CD4-positive, alpha-beta T cell (primary cell): ENCODE measurements around the gene CLDN11. TPM values are rescaled to one million over a fixed set of nuclear protein-coding genes. Genes with fewer than 3 reads are reported as not detected.

Experiments used
- ATAC-seq: fragments of 200-7000 bp; cut with Tn5 transposase; one replicate; pipeline ENCODE4 v1.10.0; 2022; ENCODE audit warnings: mild to moderate bottlenecking; ENCODE audit not compliant: poor library complexity
- CTCF ChIA-PET: fragments of 350-600 bp; sonication (Branson Sonifier 250); formaldehyde crosslinking; loops from one replicate; lab custom pipeline; 2021; ENCODE audit warnings: antibody characterized with exemption, inconsistent platforms; lab: Charles Lee
- POLR2A ChIA-PET: fragments of 350-600 bp; sonication (Branson Sonifier 250); formaldehyde crosslinking; loops from one replicate; lab custom pipeline; 2021; ENCODE audit warnings: antibody characterized with exemption, inconsistent platforms; lab: Charles Lee
- DNase-seq, 14 experiments: peaks; one replicate each; pipeline ENCODE4 v3.0.0-alpha.2; 2013 to 2020; ENCODE audit warnings: mixed read lengths in 2 of 14
- H3K27ac ChIP-seq, 2 donors: one replicate each; pipeline versions ENCODE4 v1.5.1 to v1.7.0; 2013; ENCODE audit warnings: low read length in 2 of 2, low read depth in 1 of 2, mild to moderate bottlenecking in 1 of 2
- H3K27me3 ChIP-seq, 2 experiments: 1 replicate in 1 of 2; 2 replicates in 1 of 2; pipeline versions ENCODE4 v1.6.1 to v1.7.0; 2013; ENCODE audit warnings: low read length in 2 of 2, control low read depth in 1 of 2, mild to moderate bottlenecking in 1 of 2, moderate library complexity in 1 of 2; ENCODE audit not compliant: insufficient read depth in 2 of 2, control insufficient read depth in 1 of 2
- H3K36me3 ChIP-seq: one replicate; pipeline ENCODE4 v1.6.1; 2013; ENCODE audit warnings: low read length, control low read depth; ENCODE audit not compliant: insufficient read depth
- H3K4me1 ChIP-seq: one replicate; pipeline ENCODE4 v1.6.1; 2013; ENCODE audit warnings: low read length, control low read depth; ENCODE audit not compliant: insufficient read depth
- H3K4me3 ChIP-seq: one replicate; pipeline ENCODE4 v1.5.1; 2013; ENCODE audit warnings: mild to moderate bottlenecking, low read length, moderate library complexity
- H3K9me3 ChIP-seq, 2 experiments: 1 replicate in 1 of 2; 2 replicates in 1 of 2; pipeline versions ENCODE4 v1.6.1 to v1.7.0; 2013; ENCODE audit warnings: low read length in 2 of 2, mild to moderate bottlenecking in 2 of 2, control low read depth in 1 of 2, moderate library complexity in 1 of 2; ENCODE audit not compliant: control insufficient read depth in 1 of 2, insufficient read depth in 1 of 2
- H3K27ac Mint-ChIP-seq: one replicate; pipeline ENCODE4 v1.8.0; 2020; ENCODE audit warnings: mixed read lengths
- H3K27me3 Mint-ChIP-seq: one replicate; pipeline ENCODE4 v1.8.0; 2021; ENCODE audit warnings: mixed read lengths
- H3K36me3 Mint-ChIP-seq: one replicate; pipeline ENCODE4 v1.8.0; 2021; ENCODE audit warnings: low read depth, mixed read lengths
- H3K4me1 Mint-ChIP-seq: one replicate; pipeline ENCODE4 v1.8.0; 2021; ENCODE audit warnings: low read depth, mixed read lengths
- H3K4me3 Mint-ChIP-seq: one replicate; pipeline ENCODE4 v1.8.0; 2020; ENCODE audit warnings: mild to moderate bottlenecking, mixed read lengths
- H3K9me3 Mint-ChIP-seq: one replicate; pipeline ENCODE4 v1.8.0; 2020; ENCODE audit warnings: mixed read lengths
- intact Hi-C, 2 experiments: fragments of 100-400 bp; cut with DNase I in 1 of 2; cut with micrococcal nuclease in 1 of 2; formaldehyde crosslinking; loops; one replicate each; pipeline versions ENCODE4 v1.15.1 to v1.9.0; 2023 to 2025; cut with DNase I, micrococcal nuclease
- polyA plus RNA-seq, 2 donors: library from polyadenylated mRNA; unstranded; fragments of 120-200 nt; gene quantifications; one replicate each; pipeline ENCODE4 v1.2.1, GENCODE V29; 2013
- total RNA-seq, 174 experiments: library from RNA in 2 of 174; stranded (reverse) in 2 of 174; gene quantifications; one replicate each; pipeline ENCODE4 v1.2.3 and lab custom pipeline; 2021 to 2026
- TF ChIP-seq, protein P1 (sequence below): fragments of 200-600 bp; IDR thresholded peaks from one replicate; pipeline ENCODE4 v1.8.0; 2022; ENCODE audit warnings: antibody characterized with exemption, mild to moderate bottlenecking

Gene CLDN11
- not detected for total RNA-seq
- 0.09 TPM for polyA plus RNA-seq (2013, experiment 1 of 2)
- polyA plus RNA-seq (2013, experiment 2 of 2) = 0.14 TPM
- 0 to 0.85 (median 0.01) reads per million in 172 experiments for total RNA-seq (lab: John Stamatoyannopoulos, UW)

DNA sequence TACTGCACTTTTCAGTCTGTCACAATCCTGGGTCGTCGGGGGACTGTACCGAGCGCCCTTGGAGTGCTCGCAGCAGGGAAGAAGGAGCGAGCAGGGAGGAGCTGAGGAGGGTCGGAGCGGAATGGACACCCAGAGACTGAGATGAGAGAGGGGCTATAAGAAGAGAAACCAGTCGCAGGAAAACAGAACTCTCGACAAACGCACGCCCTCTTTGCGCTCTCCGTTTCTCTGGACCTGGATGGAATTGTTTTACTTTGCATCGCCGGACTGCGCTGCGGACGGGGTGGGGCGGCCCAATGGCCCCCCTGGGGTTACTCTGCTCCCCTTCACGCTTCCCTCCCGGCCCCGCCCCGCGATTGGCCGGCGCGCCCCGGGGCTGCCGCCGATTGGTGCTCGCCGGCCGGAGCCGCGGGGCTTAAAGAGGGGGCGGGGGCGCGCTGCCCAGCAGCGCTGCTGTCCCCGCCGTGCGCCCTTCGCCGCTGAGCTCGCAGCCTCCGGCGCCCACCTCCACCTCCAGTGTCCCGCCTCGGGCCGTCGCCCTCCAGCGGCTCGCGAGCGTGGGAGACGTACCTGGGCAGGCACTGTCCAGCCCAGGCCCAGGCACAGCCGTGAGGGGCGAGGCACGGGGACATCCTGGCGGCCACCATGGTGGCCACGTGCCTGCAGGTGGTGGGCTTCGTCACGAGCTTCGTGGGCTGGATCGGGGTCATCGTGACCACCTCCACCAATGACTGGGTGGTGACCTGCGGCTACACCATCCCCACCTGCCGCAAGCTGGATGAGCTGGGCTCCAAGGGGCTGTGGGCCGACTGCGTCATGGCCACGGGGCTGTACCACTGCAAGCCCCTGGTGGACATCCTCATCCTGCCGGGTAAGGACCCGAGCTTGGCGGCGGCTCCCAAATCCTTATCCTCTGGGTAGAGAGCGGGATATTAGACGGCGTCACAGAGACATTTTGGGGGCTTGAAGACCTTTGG is at the start of gene CLDN11:
Gene CLDN11 (plus strand): TSS at position 447 of the 977 bp plus-strand sequence. CDS start 199 bp downstream, at position 646.
- Mint-ChIP-seq H3K9me3 (no peaks in the 10 kb centered on the region), H3K36me3 (no peaks in the 10 kb centered on the region), H3K4me3 (peak within 1 kb of the TSS; percentile 85), H3K4me1 (peaks cover 12% of the 10 kb centered on the region), H3K27me3 (peaks cover 65% of the 10 kb centered on the region), H3K27ac (no peak within 1 kb of the TSS)
- ATAC-seq = no peak
- no peak within 1 kb of the TSS for H3K27ac ChIP-seq
- H3K4me3 ChIP-seq = peak within 1 kb of the TSS; percentile 20
- peaks cover 23% of the 10 kb centered on the region for H3K4me1 ChIP-seq
- H3K27me3 ChIP-seq = peaks cover 26 to 30% of the 10 kb centered on the region in 2 experiments
- intact Hi-C loops = loop anchor here in 1 of 2 experiments (10.0 kb wide), 2 partner anchors 1356 to 1926 kb away; no protein-coding TSS in a partner anchor
- DNase-seq = no peak
- TF ChIP-seq, protein P1, sequence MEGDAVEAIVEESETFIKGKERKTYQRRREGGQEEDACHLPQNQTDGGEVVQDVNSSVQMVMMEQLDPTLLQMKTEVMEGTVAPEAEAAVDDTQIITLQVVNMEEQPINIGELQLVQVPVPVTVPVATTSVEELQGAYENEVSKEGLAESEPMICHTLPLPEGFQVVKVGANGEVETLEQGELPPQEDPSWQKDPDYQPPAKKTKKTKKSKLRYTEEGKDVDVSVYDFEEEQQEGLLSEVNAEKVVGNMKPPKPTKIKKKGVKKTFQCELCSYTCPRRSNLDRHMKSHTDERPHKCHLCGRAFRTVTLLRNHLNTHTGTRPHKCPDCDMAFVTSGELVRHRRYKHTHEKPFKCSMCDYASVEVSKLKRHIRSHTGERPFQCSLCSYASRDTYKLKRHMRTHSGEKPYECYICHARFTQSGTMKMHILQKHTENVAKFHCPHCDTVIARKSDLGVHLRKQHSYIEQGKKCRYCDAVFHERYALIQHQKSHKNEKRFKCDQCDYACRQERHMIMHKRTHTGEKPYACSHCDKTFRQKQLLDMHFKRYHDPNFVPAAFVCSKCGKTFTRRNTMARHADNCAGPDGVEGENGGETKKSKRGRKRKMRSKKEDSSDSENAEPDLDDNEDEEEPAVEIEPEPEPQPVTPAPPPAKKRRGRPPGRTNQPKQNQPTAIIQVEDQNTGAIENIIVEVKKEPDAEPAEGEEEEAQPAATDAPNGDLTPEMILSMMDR = no peak
- CTCF ChIA-PET = no interaction called here
- POLR2A ChIA-PET = no interaction called here
- no peaks in the 10 kb centered on the region for H3K9me3 ChIP-seq
- no peaks in the 10 kb centered on the region for H3K36me3 ChIP-seq

DNA sequence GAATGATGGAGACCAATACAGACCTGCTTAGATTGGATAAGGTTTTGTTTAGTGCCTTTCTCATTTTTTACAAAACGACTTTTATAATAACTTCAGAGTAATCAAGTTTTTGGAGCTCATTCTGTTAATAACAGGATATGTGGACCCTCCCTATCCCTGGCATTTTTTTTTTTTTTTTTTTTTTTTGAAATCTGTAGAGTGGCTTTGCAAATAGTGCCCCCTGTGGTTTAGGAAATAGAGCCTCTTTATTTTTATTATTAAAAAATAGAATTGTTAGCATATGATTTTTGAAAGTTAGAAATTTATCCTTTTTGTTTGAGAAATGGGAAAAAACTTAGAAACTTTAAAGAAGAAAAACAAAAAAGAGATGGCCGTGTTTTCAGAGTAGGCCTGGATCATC is 49.7 kb upstream of the CLDN11 start:
- ChIA-PET CTCF (interaction anchor here (0.8 kb wide), 1 partner anchor 10 kb away, joined by 4 read pairs; no protein-coding TSS in a partner anchor), POLR2A (no interaction called here)
- peak in 3 of 14 experiments; percentile 23 to 40 (median 30) for DNase-seq
- H3K4me1 Mint-ChIP-seq = peaks cover 43% of the 10 kb centered on the region
- Histone ChIP-seq H3K4me3 (no peak overlapping the region), H3K36me3 (no peaks in the 10 kb centered on the region), H3K27ac (no peak overlapping the region), H3K9me3 (peaks cover 0 to 8% of the 10 kb centered on the region in 2 experiments), H3K4me1 (peaks cover 5% of the 10 kb centered on the region), H3K27me3 (no peaks in the 10 kb centered on the region)
- H3K9me3 Mint-ChIP-seq = no peaks in the 10 kb centered on the region
- no peak overlapping the region for H3K4me3 Mint-ChIP-seq
- intact Hi-C loops = loop anchor here in 1 of 2 experiments (1.0 kb wide), 1 partner anchor 59 kb away; no protein-coding TSS in a partner anchor
- H3K36me3 Mint-ChIP-seq = peaks cover 40% of the 10 kb centered on the region
- no peak overlapping the region for H3K27ac Mint-ChIP-seq
- no peaks in the 10 kb centered on the region for H3K27me3 Mint-ChIP-seq
- TF ChIP-seq, protein P1 = peak; percentile 48
- no peak for ATAC-seq

GRCh38 chr3:170372190-170372879 is 46.3 kb upstream of the CLDN11 start:
- Histone ChIP-seq H3K4me1 (peaks cover 3% of the 10 kb centered on the region), H3K36me3 (no peaks in the 10 kb centered on the region), H3K27ac (no peak overlapping the region), H3K27me3 (no peaks in the 10 kb centered on the region), H3K4me3 (no peak overlapping the region), H3K9me3 (no peaks in the 10 kb centered on the region)
- H3K9me3 Mint-ChIP-seq = no peaks in the 10 kb centered on the region
- no peak for ATAC-seq
- TF ChIP-seq, protein P1 = no peak
- peaks cover 39% of the 10 kb centered on the region for H3K36me3 Mint-ChIP-seq
- intact Hi-C loops = no loop called here
- H3K4me3 Mint-ChIP-seq = no peak overlapping the region
- H3K27ac Mint-ChIP-seq = peak overlapping the region; percentile 59
- H3K4me1 Mint-ChIP-seq = peaks cover 56% of the 10 kb centered on the region
- DNase-seq = no peak
- ChIA-PET CTCF (interaction anchor here (2.6 kb wide), 1 partner anchor 15 kb away, joined by 13 read pairs; the partner anchor contains the start of gene SKIL), POLR2A (no interaction called here)
- no peaks in the 10 kb centered on the region for H3K27me3 Mint-ChIP-seq
